Measurements from ENCODE around the gene MFF. TPM values are rescaled to one million over a fixed set of nuclear protein-coding genes. Genes with fewer than 3 reads are reported as not detected.

MFF gene
- total RNA-seq (2021; ENCODE audit: unreplicated experiment) (68.2 TPM), Bru-seq, nascent RNA (percentile 92 among the genes with signal in this experiment), BruChase-seq, experiment 1, labeled RNA remaining after a 6-hour chase (percentile 81 among the genes with signal in this experiment), BruChase-seq, experiment 2, labeled RNA remaining after a 2-hour chase (percentile 84 among the genes with signal in this experiment)
- 40.0 and 50.3 TPM in 2 replicates for polyA plus RNA-seq (2012)
- long read RNA-seq, transcript MFF-219 (5 exons, 820 nt) = minor isoform, 7 of 76 reads
- long read RNA-seq, transcript MFF-205 (7 exons, 1,085 nt) = major isoform, 19 of 76 reads
- long read RNA-seq, transcript MFF-201 (9 exons, 2,004 nt) = minor isoform, 8 of 76 reads
- long read RNA-seq, transcript MFF-203 (8 exons, 1,716 nt) = minor isoform, 5 of 76 reads
- long read RNA-seq, partial matches to known transcripts = 7 of 76 reads
- long read RNA-seq, other reads (novel, unspliced or antisense) = 20 of 76 reads

DNA sequence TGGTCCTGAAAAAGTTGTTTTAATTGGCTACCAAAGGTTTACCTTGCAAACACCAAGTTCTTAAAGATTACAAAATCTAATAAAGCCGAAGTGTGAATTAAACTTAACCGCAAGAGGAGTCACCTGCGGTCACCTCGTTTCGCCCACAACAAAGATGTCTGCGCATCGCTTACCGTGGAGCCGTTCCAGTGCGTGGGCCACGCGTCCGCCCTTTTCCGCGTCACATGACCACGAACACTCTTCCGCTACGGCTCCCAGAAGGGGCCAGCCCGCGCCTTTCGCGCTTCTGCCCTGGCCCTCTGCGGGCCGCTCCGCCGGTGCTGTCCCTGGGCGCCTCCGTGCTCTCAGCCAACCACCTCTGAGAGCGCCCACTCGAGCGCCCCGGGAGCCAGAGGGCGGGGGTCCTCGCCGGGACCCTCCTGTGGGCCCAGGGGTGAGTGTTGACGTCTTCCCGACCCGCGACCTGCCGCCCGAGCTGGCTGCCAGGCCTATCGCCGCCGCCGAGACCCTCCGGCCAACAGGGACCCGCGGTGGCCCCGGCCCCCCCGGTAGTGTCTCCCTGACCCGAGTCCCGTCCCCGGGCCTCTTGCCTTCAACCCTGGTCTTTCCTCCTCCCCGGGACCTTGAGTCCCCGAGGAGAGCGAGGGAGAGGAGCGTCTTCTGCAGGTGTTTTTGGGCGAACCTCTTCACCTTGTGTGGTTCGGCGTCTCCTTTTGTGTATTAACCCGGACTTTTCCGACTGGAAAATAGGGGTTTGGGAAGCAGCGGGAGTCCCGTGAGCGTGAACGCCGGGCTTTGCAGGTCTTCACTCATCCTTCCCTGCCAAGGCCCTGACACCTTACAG, at the start of gene MFF:
Gene MFF (plus strand): TSS at position 257 of the 844 bp plus-strand sequence. CDS start 5,415 bp downstream, outside the sequence.
- Histone ChIP-seq H3K4me3 (replicated peaks in 1 of 2; ENCODE audit: low read depth in 1 of 2, low read length in 2 of 2) (peak within 1 kb of the TSS; percentile 78 to 89), H3K27ac (ENCODE audit: low read depth, low read length) (peak within 1 kb of the TSS; percentile 89), H3K36me3 (ENCODE audit: control insufficient read depth in 1 of 2, insufficient read depth in 2 of 2, low read length in 2 of 2) (no peaks in the 10 kb centered on the region; a peak in 1 of 4 replicates), H3K4me1 (ENCODE audit: control insufficient read depth in 1 of 2, insufficient read depth in 2 of 2, low read length in 2 of 2) (peaks cover 5 to 24% of the 10 kb centered on the region in 2 experiments; a peak in 3 of 4 replicates), H3K9ac (ENCODE audit: low read length) (peak within 1 kb of the TSS; percentile 90), H3K4me2 (ENCODE audit: low read length) (peak within 1 kb of the TSS; percentile 95), H2AFZ (ENCODE audit: low read depth, low read length, poor library complexity, severe bottlenecking) (peak within 1 kb of the TSS; percentile 93), H3K9me3 (ENCODE audit: control insufficient read depth in 1 of 2, insufficient read depth in 1 of 2, low read depth in 1 of 2, low read length in 2 of 2) (no peaks in the 10 kb centered on the region), H4K20me1 (ENCODE audit: insufficient read depth) (no peaks in the 10 kb centered on the region), H3K9me2 (ENCODE audit: insufficient read depth) (no peaks in the 10 kb centered on the region), H3K27me3 (ENCODE audit: insufficient read depth, low read length) (no peaks in the 10 kb centered on the region), H3K79me2 (ENCODE audit: insufficient read depth, low read length) (peaks cover 52% of the 10 kb centered on the region)
- intact Hi-C loops (cut with micrococcal nuclease) = no loop called here
- ChIA-PET RAD21 (ENCODE audit: low non-redundant PET in 1 of 2, low total read pairs in 2 of 2, uncharacterized antibody in 2 of 2, unreplicated experiment in 2 of 2) (interaction anchor here in 1 of 2 experiments (0.7 kb wide), 1 partner anchor 87 kb away, joined by 3 read pairs; no protein-coding TSS in a partner anchor), POLR2A (no interaction called here), CTCF (no interaction called here)
- DNase-seq (ENCODE audit: low read depth, low spot score) (peak; percentile 87), ATAC-seq (peak; percentile 93)
- no TSS peak for BruUV-seq (replicated peaks)
- TF ChIP-seq YY1 (IDR thresholded peaks at IDR 0.05; ENCODE audit: extremely low read depth, insufficient replicate concordance, low read depth, low read length) = peak; percentile 99
- peak; percentile 48; the same call in 1 of the 2 replicates for TF ChIP-seq RAD21 (IDR thresholded peaks at IDR 0.05; ENCODE audit: low read depth)
- TF ChIP-seq, protein P1, sequence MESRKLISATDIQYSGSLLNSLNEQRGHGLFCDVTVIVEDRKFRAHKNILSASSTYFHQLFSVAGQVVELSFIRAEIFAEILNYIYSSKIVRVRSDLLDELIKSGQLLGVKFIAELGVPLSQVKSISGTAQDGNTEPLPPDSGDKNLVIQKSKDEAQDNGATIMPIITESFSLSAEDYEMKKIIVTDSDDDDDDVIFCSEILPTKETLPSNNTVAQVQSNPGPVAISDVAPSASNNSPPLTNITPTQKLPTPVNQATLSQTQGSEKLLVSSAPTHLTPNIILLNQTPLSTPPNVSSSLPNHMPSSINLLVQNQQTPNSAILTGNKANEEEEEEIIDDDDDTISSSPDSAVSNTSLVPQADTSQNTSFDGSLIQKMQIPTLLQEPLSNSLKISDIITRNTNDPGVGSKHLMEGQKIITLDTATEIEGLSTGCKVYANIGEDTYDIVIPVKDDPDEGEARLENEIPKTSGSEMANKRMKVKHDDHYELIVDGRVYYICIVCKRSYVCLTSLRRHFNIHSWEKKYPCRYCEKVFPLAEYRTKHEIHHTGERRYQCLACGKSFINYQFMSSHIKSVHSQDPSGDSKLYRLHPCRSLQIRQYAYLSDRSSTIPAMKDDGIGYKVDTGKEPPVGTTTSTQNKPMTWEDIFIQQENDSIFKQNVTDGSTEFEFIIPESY (IDR thresholded peaks at IDR 0.05; ENCODE audit: extremely low read depth, insufficient replicate concordance, low read length) = peak; percentile 79
- peak; percentile 96 for TF ChIP-seq ZFX (IDR thresholded peaks at IDR 0.05)
- peak; percentile 54; the same call in 1 of the 2 replicates for TF ChIP-seq JUND (IDR thresholded peaks at IDR 0.05)
- TF ChIP-seq EZH2phosphoT487 (IDR thresholded peaks at IDR 0.05; ENCODE audit: borderline replicate concordance) = no peak
- no peak for TF ChIP-seq ZNF274 (IDR thresholded peaks at IDR 0.05; ENCODE audit: low read depth, low read length)
- peak; percentile 96 for TF ChIP-seq EGR1 (IDR thresholded peaks at IDR 0.05; ENCODE audit: low read depth)
- no peak; the same call in 1 of the 2 replicates for TF ChIP-seq ATF3 (IDR thresholded peaks at IDR 0.05)
- peak; percentile 81 for TF ChIP-seq SP1 (IDR thresholded peaks at IDR 0.05; ENCODE audit: low read depth)
- TF ChIP-seq REST (IDR thresholded peaks at IDR 0.05; ENCODE audit: low read depth) = no peak
- peak; percentile 37; the same call in 1 of the 2 replicates for TF ChIP-seq CEBPB (IDR thresholded peaks at IDR 0.05; ENCODE audit: low read depth)
- TF ChIP-seq ELF1 (IDR thresholded peaks at IDR 0.05; ENCODE audit: borderline replicate concordance, low read depth) = peak; percentile 98
- TF ChIP-seq FOSL1 (IDR thresholded peaks at IDR 0.05; ENCODE audit: low read depth) = no peak; the same call in 1 of the 2 replicates
- TF ChIP-seq POLR2A (IDR thresholded peaks at IDR 0.05; ENCODE audit: borderline replicate concordance, extremely low read depth, insufficient read depth, insufficient read length) = peak; percentile 69
- TF ChIP-seq POLR2AphosphoS5 (IDR thresholded peaks at IDR 0.05; ENCODE audit: low read depth, low read length) = peak; percentile 85

All from HCT116 (cell line).